IMR-90 (cell line): ENCODE results near the gene RPUSD1.

Experiments
- BHLHE40 ChIP-seq: fragments of 150-350 bp; IDR thresholded peaks from 2 replicates; pipeline ENCODE4 v1.6.1; 2016; ENCODE audit warnings: mild to moderate bottlenecking, low read depth, low read length
- CEBPB ChIP-seq: IDR thresholded peaks from 2 replicates; pipeline ENCODE4 v1.6.1; 2012; ENCODE audit warnings: low read depth, low read length, improper control_type of control experiment
- FOS ChIP-seq: fragments of 150-350 bp; IDR thresholded peaks from 2 replicates; pipeline ENCODE4 v1.6.1; 2016; ENCODE audit warnings: low read depth, low read length
- MXI1 ChIP-seq: IDR thresholded peaks from 2 replicates; pipeline ENCODE4 v1.6.1; 2012; ENCODE audit warnings: low read depth, mild to moderate bottlenecking, low read length, moderate library complexity, borderline replicate concordance
- NFE2L2 ChIP-seq: fragments of 150-350 bp; IDR thresholded peaks from 2 replicates; pipeline ENCODE4 v1.6.1; 2016; ENCODE audit warnings: low read depth, mild to moderate bottlenecking, low read length
- POLR2A ChIP-seq: IDR thresholded peaks from 2 replicates; pipeline ENCODE4 v1.6.1; 2012; ENCODE audit warnings: mild to moderate bottlenecking, low read depth, low read length
- RCOR1 ChIP-seq: IDR thresholded peaks from 2 replicates; pipeline ENCODE4 v1.6.1; 2012; ENCODE audit warnings: mild to moderate bottlenecking, low read length, improper control_type of control experiment; ENCODE audit not compliant: insufficient replicate concordance
- RFX5 ChIP-seq: IDR thresholded peaks from 2 replicates; pipeline ENCODE4 v1.8.0; 2012; ENCODE audit warnings: low read depth, mild to moderate bottlenecking, low read length, moderate library complexity
- SMC3 ChIP-seq: fragments of 150-350 bp; IDR thresholded peaks from 2 replicates; pipeline ENCODE4 v1.6.1; 2016; ENCODE audit warnings: low read depth, mild to moderate bottlenecking, antibody characterized with exemption, low read length, moderate library complexity
- TF ChIP-seq, protein P1 (sequence below): conservative IDR thresholded peaks from 2 replicates; pipeline ENCODE4 v1.5.1; 2012; ENCODE audit warnings: mild to moderate bottlenecking, low read depth, low read length, improper control_type of control experiment
- TF ChIP-seq, protein P2 (sequence below): fragments of 150-350 bp; IDR thresholded peaks from 2 replicates; pipeline ENCODE4 v1.6.1; 2017; ENCODE audit warnings: mild to moderate bottlenecking, antibody characterized with exemption, low read length, low read depth

- TF ChIP-seq, protein P1, sequence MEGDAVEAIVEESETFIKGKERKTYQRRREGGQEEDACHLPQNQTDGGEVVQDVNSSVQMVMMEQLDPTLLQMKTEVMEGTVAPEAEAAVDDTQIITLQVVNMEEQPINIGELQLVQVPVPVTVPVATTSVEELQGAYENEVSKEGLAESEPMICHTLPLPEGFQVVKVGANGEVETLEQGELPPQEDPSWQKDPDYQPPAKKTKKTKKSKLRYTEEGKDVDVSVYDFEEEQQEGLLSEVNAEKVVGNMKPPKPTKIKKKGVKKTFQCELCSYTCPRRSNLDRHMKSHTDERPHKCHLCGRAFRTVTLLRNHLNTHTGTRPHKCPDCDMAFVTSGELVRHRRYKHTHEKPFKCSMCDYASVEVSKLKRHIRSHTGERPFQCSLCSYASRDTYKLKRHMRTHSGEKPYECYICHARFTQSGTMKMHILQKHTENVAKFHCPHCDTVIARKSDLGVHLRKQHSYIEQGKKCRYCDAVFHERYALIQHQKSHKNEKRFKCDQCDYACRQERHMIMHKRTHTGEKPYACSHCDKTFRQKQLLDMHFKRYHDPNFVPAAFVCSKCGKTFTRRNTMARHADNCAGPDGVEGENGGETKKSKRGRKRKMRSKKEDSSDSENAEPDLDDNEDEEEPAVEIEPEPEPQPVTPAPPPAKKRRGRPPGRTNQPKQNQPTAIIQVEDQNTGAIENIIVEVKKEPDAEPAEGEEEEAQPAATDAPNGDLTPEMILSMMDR = no peak
- no peak for TF ChIP-seq RCOR1
- no peak for TF ChIP-seq POLR2A
- no peak for TF ChIP-seq BHLHE40
- TF ChIP-seq MXI1 = no peak
- no peak for TF ChIP-seq CEBPB
- no peak for TF ChIP-seq RFX5
- TF ChIP-seq SMC3 = no peak
- TF ChIP-seq, protein P2, sequence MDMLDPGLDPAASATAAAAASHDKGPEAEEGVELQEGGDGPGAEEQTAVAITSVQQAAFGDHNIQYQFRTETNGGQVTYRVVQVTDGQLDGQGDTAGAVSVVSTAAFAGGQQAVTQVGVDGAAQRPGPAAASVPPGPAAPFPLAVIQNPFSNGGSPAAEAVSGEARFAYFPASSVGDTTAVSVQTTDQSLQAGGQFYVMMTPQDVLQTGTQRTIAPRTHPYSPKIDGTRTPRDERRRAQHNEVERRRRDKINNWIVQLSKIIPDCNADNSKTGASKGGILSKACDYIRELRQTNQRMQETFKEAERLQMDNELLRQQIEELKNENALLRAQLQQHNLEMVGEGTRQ = no peak
- TF ChIP-seq NFE2L2 = no peak
- no peak for TF ChIP-seq FOS
Observed at GRCh38 chr16:784431-784830, 3.8 kb downstream of the RPUSD1 start.
